Measurements from ENCODE around the gene BTBD3. TPM values are rescaled to one million over a fixed set of nuclear protein-coding genes. Genes with fewer than 3 reads are reported as not detected.

BTBD3 gene
- total RNA-seq, 1 donor from 2014 or later: 114 TPM

- no peak overlapping the region for H3K27ac Mint-ChIP-seq
- H3K27me3 Mint-ChIP-seq: no peaks in the 10 kb centered on the region
- no peak for DNase-seq (ENCODE audit: extremely low spot score, unreplicated experiment)
- no peaks in the 10 kb centered on the region for H3K9me3 Mint-ChIP-seq
- peaks cover 50% of the 10 kb centered on the region for H3K36me3 Mint-ChIP-seq
- peaks cover 18% of the 10 kb centered on the region for H3K4me1 Mint-ChIP-seq (ENCODE audit: unreplicated experiment)
- no peak for TF ChIP-seq CTCF (conservative IDR thresholded peaks at IDR 0.05)
- H3K4me3 Mint-ChIP-seq: no peak overlapping the region
Measured at GRCh38 chr20:11926292-11926998, 8.8 kb downstream of the BTBD3 start.

- Mint-ChIP-seq H3K36me3 (peaks cover 29% of the 10 kb centered on the region), H3K27ac (no peak overlapping the region), H3K27me3 (no peaks in the 10 kb centered on the region), H3K4me1 (ENCODE audit: unreplicated experiment) (peaks cover 10% of the 10 kb centered on the region), H3K9me3 (peaks cover 7% of the 10 kb centered on the region), H3K4me3 (no peak overlapping the region)
- DNase-seq (ENCODE audit: extremely low spot score, unreplicated experiment): no peak
- TF ChIP-seq CTCF (conservative IDR thresholded peaks at IDR 0.05): no peak
Measured at GRCh38 chr20:11929947-11930346, 12.3 kb downstream of the BTBD3 start.

GRCh38 chr20:11935212-11936154, 17.8 kb downstream of the BTBD3 start:
- H3K4me1 Mint-ChIP-seq (ENCODE audit: unreplicated experiment): peaks cover 19% of the 10 kb centered on the region
- H3K36me3 Mint-ChIP-seq: no peaks in the 10 kb centered on the region
- no peaks in the 10 kb centered on the region for H3K27me3 Mint-ChIP-seq
- no peak for TF ChIP-seq CTCF (conservative IDR thresholded peaks at IDR 0.05)
- H3K27ac Mint-ChIP-seq: no peak overlapping the region
- DNase-seq (ENCODE audit: extremely low spot score, unreplicated experiment): no peak
- peaks cover 14% of the 10 kb centered on the region for H3K9me3 Mint-ChIP-seq
- H3K4me3 Mint-ChIP-seq: no peak overlapping the region

GRCh38 chr20:11936157-11936556, 18.5 kb downstream of the BTBD3 start:
- no peak for TF ChIP-seq CTCF (conservative IDR thresholded peaks at IDR 0.05)
- no peak for DNase-seq (ENCODE audit: extremely low spot score, unreplicated experiment)
- no peaks in the 10 kb centered on the region for H3K27me3 Mint-ChIP-seq
- peaks cover 19% of the 10 kb centered on the region for H3K4me1 Mint-ChIP-seq (ENCODE audit: unreplicated experiment)
- H3K9me3 Mint-ChIP-seq: peaks cover 14% of the 10 kb centered on the region
- H3K27ac Mint-ChIP-seq: no peak overlapping the region
- H3K36me3 Mint-ChIP-seq: no peaks in the 10 kb centered on the region
- H3K4me3 Mint-ChIP-seq: no peak overlapping the region

GRCh38 chr20:11937230-11937629, 19.5 kb downstream of the BTBD3 start:
- DNase-seq (ENCODE audit: extremely low spot score, unreplicated experiment): no peak
- Mint-ChIP-seq H3K4me1 (ENCODE audit: unreplicated experiment) (peaks cover 19% of the 10 kb centered on the region), H3K4me3 (no peak overlapping the region), H3K27ac (no peak overlapping the region), H3K27me3 (no peaks in the 10 kb centered on the region), H3K36me3 (no peaks in the 10 kb centered on the region), H3K9me3 (peaks cover 14% of the 10 kb centered on the region)
- TF ChIP-seq CTCF (conservative IDR thresholded peaks at IDR 0.05): no peak

Measured in type B pancreatic cell (in vitro differentiated cells).